GM18873 (cell line): Measurements from ENCODE around the gene ANKRD13B.
"Not testable (repeated sequence)": the region's sequence is repeated elsewhere in the genome, so short reads cannot be mapped to it uniquely, and the experiment has no call there.

Source experiments
- ATAC-seq: cut with Tn5 transposase; IDR thresholded peaks from one replicate; pipeline ENCODE4 v1.9.1; 2021; ENCODE audit warnings: mild to moderate bottlenecking, moderate library complexity, moderate number of reproducible peaks; ENCODE audit not compliant: unreplicated experiment, low FRiP score

Gene ANKRD13B

GRCh38 chr17:29629839-29630238, 36.9 kb downstream of the ANKRD13B start:
- ATAC-seq = no peak

GRCh38 chr17:29630630-29631193, 37.8 kb downstream of the ANKRD13B start:
- ATAC-seq = no peak

GRCh38 chr17:29633886-29634285, 41.0 kb downstream of the ANKRD13B start:
- no peak for ATAC-seq

- no peak for ATAC-seq
Measured at GRCh38 chr17:29640413-29640812, 47.5 kb downstream of the ANKRD13B start.

- ATAC-seq = no peak
Measured at GRCh38 chr17:29640981-29641642, 48.2 kb downstream of the ANKRD13B start.

- ATAC-seq = no peak
Measured at GRCh38 chr17:29642171-29642611, 49.3 kb downstream of the ANKRD13B start.

GRCh38 chr17:29643817-29644160, 50.9 kb downstream of the ANKRD13B start:
- no peak for ATAC-seq

GRCh38 chr17:29645515-29646051, 52.7 kb downstream of the ANKRD13B start:
- ATAC-seq = no peak

GRCh38 chr17:29648005-29648404, 55.1 kb downstream of the ANKRD13B start:
- ATAC-seq = no peak

GRCh38 chr17:29649359-29649758, 56.4 kb downstream of the ANKRD13B start:
- ATAC-seq = no peak

GRCh38 chr17:29650396-29650795, 57.5 kb downstream of the ANKRD13B start:
- ATAC-seq = no peak

GRCh38 chr17:29651913-29652312, 59.0 kb downstream of the ANKRD13B start:
- not testable (repeated sequence) for ATAC-seq

GRCh38 chr17:29652976-29653375, 60.0 kb downstream of the ANKRD13B start:
- no peak for ATAC-seq

GRCh38 chr17:29653995-29654714, 61.2 kb downstream of the ANKRD13B start:
- no peak for ATAC-seq

GRCh38 chr17:29655323-29655722, 62.4 kb downstream of the ANKRD13B start:
- ATAC-seq = no peak

- no peak for ATAC-seq
Measured at GRCh38 chr17:29659155-29659554, 66.2 kb downstream of the ANKRD13B start.

GRCh38 chr17:29661213-29661612, 68.3 kb downstream of the ANKRD13B start:
- no peak for ATAC-seq

GRCh38 chr17:29663155-29663554, 70.2 kb downstream of the ANKRD13B start:
- no peak for ATAC-seq
